DND-41 (cell line): ENCODE results near the gene DENND5B.

ENCODE experiments used
- ATAC-seq: fragments of 200-7000 bp; cut with Tn5 transposase; 3 replicates; pipeline ENCODE4 v1.9.1; 2021; ENCODE audit warnings: low read depth; ENCODE audit not compliant: insufficient read depth
- DNase-seq: peaks from one replicate; pipeline ENCODE4 v3.0.0-alpha.2; 2020
- H2AFZ ChIP-seq: 2 replicates; pipeline ENCODE4 v1.6.0; 2012; ENCODE audit warnings: low read depth, low read length
- H3K27ac ChIP-seq: 2 replicates; pipeline ENCODE4 v1.5.1; 2012; ENCODE audit warnings: low read length, inconsistent platforms
- H3K27me3 ChIP-seq: fragments of 200-600 bp; sonication (generic); 2 replicates; pipeline ENCODE4 v1.6.0; 2012; ENCODE audit warnings: low read length, mild to moderate bottlenecking, inconsistent platforms; ENCODE audit not compliant: insufficient read depth, poor library complexity
- H3K36me3 ChIP-seq: 2 replicates; pipeline ENCODE4 v1.5.1; 2012; ENCODE audit warnings: low read length, inconsistent platforms; ENCODE audit not compliant: insufficient read depth
- H3K4me1 ChIP-seq: 2 replicates; pipeline ENCODE4 v1.5.1; 2012; ENCODE audit warnings: mild to moderate bottlenecking, low read length; ENCODE audit not compliant: insufficient read depth
- H3K4me2 ChIP-seq: 2 replicates; pipeline ENCODE4 v1.6.0; 2012; ENCODE audit warnings: mild to moderate bottlenecking, moderate library complexity, low read length, inconsistent platforms; ENCODE audit not compliant: insufficient read depth
- H3K4me3 ChIP-seq, 2 experiments: fragments of 200-600 bp in 1 of 2; shearing (Covaris generic) in 1 of 2; 2 replicates each; pipeline ENCODE4 v1.5.1; 2012 to 2016; ENCODE audit warnings: inconsistent platforms in 2 of 2, low read length in 2 of 2, mild to moderate bottlenecking in 2 of 2, low read depth in 1 of 2, moderate library complexity in 1 of 2
- H3K79me2 ChIP-seq: 2 replicates; pipeline ENCODE4 v1.6.0; 2012; ENCODE audit warnings: low read length, inconsistent platforms; ENCODE audit not compliant: insufficient read depth
- H3K9ac ChIP-seq: 2 replicates; pipeline ENCODE4 v1.6.0; 2012; ENCODE audit warnings: low read depth, mild to moderate bottlenecking, inconsistent platforms, low read length, moderate library complexity
- H3K9me3 ChIP-seq: 2 replicates; pipeline ENCODE4 v1.5.1; 2012; ENCODE audit warnings: low read length, moderate library complexity, mild to moderate bottlenecking, inconsistent platforms; ENCODE audit not compliant: insufficient read depth, severe bottlenecking
- H4K20me1 ChIP-seq: 2 replicates; pipeline ENCODE4 v1.6.0; 2012; ENCODE audit warnings: low read length; ENCODE audit not compliant: insufficient read depth
- EZH2 ChIP-seq: IDR thresholded peaks from 3 replicates; pipeline ENCODE4 v1.6.1; 2012; ENCODE audit warnings: borderline replicate concordance, low read depth, mild to moderate bottlenecking, moderate library complexity, low read length, inconsistent platforms; ENCODE audit not compliant: severe bottlenecking
- TF ChIP-seq, protein P1 (sequence below): IDR thresholded peaks from 2 replicates; pipeline ENCODE4 v1.5.1; 2012; ENCODE audit warnings: borderline replicate concordance, low read length, moderate library complexity, mild to moderate bottlenecking; ENCODE audit not compliant: poor library complexity, severe bottlenecking; ENCODE audit errors: extremely low read depth

DENND5B gene

DNA sequence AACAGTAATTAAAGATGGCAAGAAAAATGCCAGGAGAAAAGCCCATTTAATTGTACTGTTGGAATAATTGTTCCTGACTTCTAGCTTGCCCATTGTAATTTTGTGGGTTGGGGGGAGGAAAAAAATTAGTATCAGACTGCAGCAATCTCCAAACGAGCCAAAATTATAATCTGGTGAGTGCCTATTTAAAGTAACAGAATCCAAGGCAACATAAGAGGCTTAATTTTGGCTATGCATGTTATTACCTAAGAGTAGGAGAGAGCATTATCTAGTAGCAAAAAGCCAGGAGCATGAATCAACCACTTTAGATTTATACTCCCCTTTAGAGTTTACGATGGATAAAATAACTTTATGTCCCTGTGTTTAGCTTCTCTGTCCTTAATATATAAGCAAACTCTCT, 14.6 kb upstream of the DENND5B start:
- Histone ChIP-seq H3K36me3 (no peaks in the 10 kb centered on the region), H4K20me1 (no peaks in the 10 kb centered on the region), H3K79me2 (no peaks in the 10 kb centered on the region), H3K4me1 (no peaks in the 10 kb centered on the region), H3K27me3 (no peaks in the 10 kb centered on the region), H3K27ac (no peak overlapping the region), H3K9ac (no peak overlapping the region), H3K4me2 (no peak overlapping the region), H3K9me3 (peaks cover 11% of the 10 kb centered on the region), H3K4me3 (no peak overlapping the region), H2AFZ (no peak overlapping the region)
- ATAC-seq (no peak), DNase-seq (no peak)
- TF ChIP-seq, protein P1, sequence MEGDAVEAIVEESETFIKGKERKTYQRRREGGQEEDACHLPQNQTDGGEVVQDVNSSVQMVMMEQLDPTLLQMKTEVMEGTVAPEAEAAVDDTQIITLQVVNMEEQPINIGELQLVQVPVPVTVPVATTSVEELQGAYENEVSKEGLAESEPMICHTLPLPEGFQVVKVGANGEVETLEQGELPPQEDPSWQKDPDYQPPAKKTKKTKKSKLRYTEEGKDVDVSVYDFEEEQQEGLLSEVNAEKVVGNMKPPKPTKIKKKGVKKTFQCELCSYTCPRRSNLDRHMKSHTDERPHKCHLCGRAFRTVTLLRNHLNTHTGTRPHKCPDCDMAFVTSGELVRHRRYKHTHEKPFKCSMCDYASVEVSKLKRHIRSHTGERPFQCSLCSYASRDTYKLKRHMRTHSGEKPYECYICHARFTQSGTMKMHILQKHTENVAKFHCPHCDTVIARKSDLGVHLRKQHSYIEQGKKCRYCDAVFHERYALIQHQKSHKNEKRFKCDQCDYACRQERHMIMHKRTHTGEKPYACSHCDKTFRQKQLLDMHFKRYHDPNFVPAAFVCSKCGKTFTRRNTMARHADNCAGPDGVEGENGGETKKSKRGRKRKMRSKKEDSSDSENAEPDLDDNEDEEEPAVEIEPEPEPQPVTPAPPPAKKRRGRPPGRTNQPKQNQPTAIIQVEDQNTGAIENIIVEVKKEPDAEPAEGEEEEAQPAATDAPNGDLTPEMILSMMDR, result no peak
- TF ChIP-seq EZH2, result no peak

DNA sequence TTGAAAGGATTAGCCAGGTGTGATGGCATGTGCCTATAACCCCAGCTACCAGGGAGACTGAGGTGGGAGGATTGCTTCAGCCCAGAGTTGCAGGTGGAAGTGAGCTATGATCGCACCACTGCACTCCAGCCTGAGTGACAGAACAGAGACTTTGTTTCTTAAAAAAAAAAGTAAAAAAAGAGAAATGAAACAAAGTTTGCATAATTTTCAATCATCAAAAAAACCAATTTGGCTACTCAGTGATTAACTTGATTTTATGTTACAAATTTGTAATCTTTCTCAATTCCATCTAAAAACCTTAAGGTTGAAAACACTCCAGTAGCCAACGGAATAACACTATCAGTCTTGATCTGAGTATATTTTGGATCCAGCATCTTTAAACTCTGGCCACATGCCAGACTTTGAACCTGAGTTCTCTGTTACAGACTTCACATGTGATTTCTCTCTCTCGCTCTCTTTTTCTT, 12.6 kb upstream of the DENND5B start:
- H3K9me3 ChIP-seq, result peaks cover 6% of the 10 kb centered on the region
- no peaks in the 10 kb centered on the region for H3K4me1 ChIP-seq
- no peak for TF ChIP-seq EZH2
- TF ChIP-seq, protein P1, result no peak
- no peaks in the 10 kb centered on the region for H4K20me1 ChIP-seq
- no peak for DNase-seq
- no peak overlapping the region for H3K4me2 ChIP-seq
- H3K36me3 ChIP-seq, result no peaks in the 10 kb centered on the region
- H3K9ac ChIP-seq, result no peak overlapping the region
- ATAC-seq, result no peak
- H3K4me3 ChIP-seq, result no peak overlapping the region
- no peaks in the 10 kb centered on the region for H3K27me3 ChIP-seq
- H3K27ac ChIP-seq, result no peak overlapping the region
- H2AFZ ChIP-seq, result no peak overlapping the region
- no peaks in the 10 kb centered on the region for H3K79me2 ChIP-seq

- no peaks in the 10 kb centered on the region for H3K36me3 ChIP-seq
- TF ChIP-seq, protein P1, result no peak
- no peak for TF ChIP-seq EZH2
- peaks cover under 1% of the 10 kb centered on the region for H3K27me3 ChIP-seq
- H4K20me1 ChIP-seq, result no peaks in the 10 kb centered on the region
- no peaks in the 10 kb centered on the region for H3K4me1 ChIP-seq
- ATAC-seq (no peak), DNase-seq (no peak)
- H3K9me3 ChIP-seq, result no peaks in the 10 kb centered on the region
- no peak overlapping the region for H3K4me2 ChIP-seq
- H3K27ac ChIP-seq, result no peak overlapping the region
- H3K79me2 ChIP-seq, result no peaks in the 10 kb centered on the region
- no peak overlapping the region for H3K9ac ChIP-seq
- H3K4me3 ChIP-seq, result no peak overlapping the region
- H2AFZ ChIP-seq, result no peak overlapping the region
Observed at GRCh38 chr12:31600750-31601149, 9.8 kb upstream of the DENND5B start.

DNA sequence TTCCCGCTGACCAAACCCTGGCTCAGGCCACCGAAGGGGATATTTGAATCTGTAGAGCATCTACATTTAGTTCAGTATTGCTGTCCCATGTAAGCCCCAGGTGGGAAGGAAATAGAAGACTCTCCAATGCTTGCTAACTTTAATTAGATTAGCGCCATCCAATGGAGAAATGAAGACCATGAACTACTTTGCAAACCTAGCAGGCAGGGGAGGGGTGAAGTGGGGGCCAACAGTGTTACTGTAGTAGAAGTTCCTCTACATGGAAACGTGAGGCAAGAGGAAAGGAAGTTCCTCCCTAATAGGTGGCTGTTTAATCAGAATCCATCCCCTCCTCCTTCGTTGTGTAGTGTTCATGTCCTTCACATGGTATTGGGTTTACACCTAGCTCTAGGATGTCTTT, 9.3 kb upstream of the DENND5B start:
- Histone ChIP-seq H2AFZ (no peak overlapping the region), H3K27me3 (peaks cover 3% of the 10 kb centered on the region)

More for the DNA sequence above, 9.3 kb upstream of the DENND5B start:
- TF ChIP-seq, protein P1, result no peak
- TF ChIP-seq EZH2, result no peak
- H3K4me2 ChIP-seq, result no peak overlapping the region
- DNase-seq (no peak), ATAC-seq (no peak)
- no peaks in the 10 kb centered on the region for H4K20me1 ChIP-seq
- no peaks in the 10 kb centered on the region for H3K36me3 ChIP-seq
- H3K27ac ChIP-seq, result no peak overlapping the region
- H3K9ac ChIP-seq, result no peak overlapping the region
- H3K4me1 ChIP-seq, result no peaks in the 10 kb centered on the region
- H3K9me3 ChIP-seq, result no peaks in the 10 kb centered on the region
- H3K79me2 ChIP-seq, result no peaks in the 10 kb centered on the region
- H3K4me3 ChIP-seq, result no peak overlapping the region
